Ovary (tissue), 3 donors: Measurements from ENCODE around the gene COG2.
"Not testable (repeated sequence)": the region's sequence is repeated elsewhere in the genome, so short reads cannot be mapped to it uniquely, and the experiment has no call there.

Experiments used
- EP300 ChIP-seq: sonication (generic); formaldehyde crosslinking; IDR thresholded peaks from one replicate; pipeline ENCODE4 v1.6.1; 2017; ENCODE audit warnings: antibody characterized with exemption
- POLR2A ChIP-seq: fragments of 450-650 bp; IDR thresholded peaks from one replicate; pipeline ENCODE4 v1.6.1; 2017; ENCODE audit warnings: antibody characterized with exemption, mild to moderate bottlenecking, moderate library complexity
- TF ChIP-seq, protein P1 (sequence below), 3 donors: fragments of 450-650 bp in 2 of 3; fragments of 200-600 bp in 1 of 3; IDR thresholded peaks; one replicate each; pipeline versions ENCODE4 v1.5.1 to v1.8.0; 2016 to 2022; ENCODE audit warnings: antibody characterized with exemption in 3 of 3, mild to moderate bottlenecking in 1 of 3
- donor health status: DM: no; HTN: no; CAD: no.

GRCh38 chr1:230721849-230722522 is 79.7 kb downstream of the COG2 start:
- TF ChIP-seq, protein P1, sequence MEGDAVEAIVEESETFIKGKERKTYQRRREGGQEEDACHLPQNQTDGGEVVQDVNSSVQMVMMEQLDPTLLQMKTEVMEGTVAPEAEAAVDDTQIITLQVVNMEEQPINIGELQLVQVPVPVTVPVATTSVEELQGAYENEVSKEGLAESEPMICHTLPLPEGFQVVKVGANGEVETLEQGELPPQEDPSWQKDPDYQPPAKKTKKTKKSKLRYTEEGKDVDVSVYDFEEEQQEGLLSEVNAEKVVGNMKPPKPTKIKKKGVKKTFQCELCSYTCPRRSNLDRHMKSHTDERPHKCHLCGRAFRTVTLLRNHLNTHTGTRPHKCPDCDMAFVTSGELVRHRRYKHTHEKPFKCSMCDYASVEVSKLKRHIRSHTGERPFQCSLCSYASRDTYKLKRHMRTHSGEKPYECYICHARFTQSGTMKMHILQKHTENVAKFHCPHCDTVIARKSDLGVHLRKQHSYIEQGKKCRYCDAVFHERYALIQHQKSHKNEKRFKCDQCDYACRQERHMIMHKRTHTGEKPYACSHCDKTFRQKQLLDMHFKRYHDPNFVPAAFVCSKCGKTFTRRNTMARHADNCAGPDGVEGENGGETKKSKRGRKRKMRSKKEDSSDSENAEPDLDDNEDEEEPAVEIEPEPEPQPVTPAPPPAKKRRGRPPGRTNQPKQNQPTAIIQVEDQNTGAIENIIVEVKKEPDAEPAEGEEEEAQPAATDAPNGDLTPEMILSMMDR (IDR thresholded peaks at IDR 0.05): not testable (repeated sequence)
- not testable (repeated sequence) for TF ChIP-seq POLR2A, EP300
